NCI-H526 (cell line): ENCODE measurements around the gene GRK1.
A peak's percentile ranks its signal among the peaks of the same experiment; 100 is the strongest.
"Not testable (repeated sequence)": the region's sequence is repeated elsewhere in the genome, so short reads cannot be mapped to it uniquely, and the experiment has no call there.

Source experiments
- DNase-seq, 2 experiments: peaks; one replicate each; lab custom pipeline; 2025; lab: John Stamatoyannopoulos, UW

Gene GRK1

GRCh38 chr13:113743366-113744195 lies 76.6 kb downstream of the GRK1 start:
- DNase-seq = no peak

- DNase-seq = peak in 1 of 2 experiments; percentile 73
Measured at GRCh38 chr13:113744197-113745000, 77.4 kb downstream of the GRK1 start.

- no peak for DNase-seq
Measured at GRCh38 chr13:113745059-113745458, 78.0 kb downstream of the GRK1 start.

GRCh38 chr13:113745500-113746142 lies 78.6 kb downstream of the GRK1 start:
- not testable (repeated sequence) for DNase-seq

GRCh38 chr13:113746143-113746525 lies 79.1 kb downstream of the GRK1 start:
- DNase-seq = peak; percentile 42 to 75

- no peak for DNase-seq
Measured at GRCh38 chr13:113746671-113747070, 79.7 kb downstream of the GRK1 start.

GRCh38 chr13:113747291-113747833 lies 80.3 kb downstream of the GRK1 start:
- no peak for DNase-seq

- no peak for DNase-seq
Measured at GRCh38 chr13:113748101-113748861, 81.3 kb downstream of the GRK1 start.

- no peak for DNase-seq
Measured at GRCh38 chr13:113748862-113749451, 81.9 kb downstream of the GRK1 start.

- DNase-seq = no peak
Measured at GRCh38 chr13:113749507-113749906, 82.5 kb downstream of the GRK1 start.

- DNase-seq = no peak
Measured at GRCh38 chr13:113749967-113750366, 82.9 kb downstream of the GRK1 start.

- DNase-seq = no peak
Measured at GRCh38 chr13:113750554-113751399, 83.8 kb downstream of the GRK1 start.

- no peak for DNase-seq
Measured at GRCh38 chr13:113751491-113751890, 84.5 kb downstream of the GRK1 start.

GRCh38 chr13:113752211-113752986 lies 85.4 kb downstream of the GRK1 start:
- not testable (repeated sequence) for DNase-seq

- no peak for DNase-seq
Measured at GRCh38 chr13:113753171-113753570, 86.2 kb downstream of the GRK1 start.

GRCh38 chr13:113754242-113754641 lies 87.2 kb downstream of the GRK1 start:
- DNase-seq = no peak

GRCh38 chr13:113754691-113755090 lies 87.7 kb downstream of the GRK1 start:
- DNase-seq = no peak

GRCh38 chr13:113756441-113757097 lies 89.5 kb downstream of the GRK1 start:
- DNase-seq = no peak
